Smooth muscle cell (in vitro differentiated cells): ENCODE measurements around the gene NDUFB10. TPM values are rescaled to one million over a fixed set of nuclear protein-coding genes. Genes with fewer than 3 reads are reported as not detected.

Source experiments
- DNase-seq: peaks from one replicate; lab custom pipeline; 2025; ENCODE audit not compliant: unreplicated experiment; lab: John Stamatoyannopoulos, UW
- H2AFZ ChIP-seq: fragments of 200-600 bp; sonication (generic); 2 replicates; pipeline ENCODE4 v1.6.0; 2016; ENCODE audit warnings: antibody characterized with exemption, low read depth, mild to moderate bottlenecking
- H3F3A ChIP-seq: fragments of 200-600 bp; sonication (generic); 2 replicates; pipeline ENCODE4 v1.6.0; 2017; ENCODE audit warnings: antibody characterized with exemption, low read depth
- H3K27ac ChIP-seq: fragments of 200-600 bp; sonication (generic); 2 replicates; pipeline ENCODE4 v1.5.1; 2016; ENCODE audit warnings: low read depth, mild to moderate bottlenecking
- H3K27me3 ChIP-seq: fragments of 200-600 bp; sonication (generic); 2 replicates; pipeline ENCODE4 v1.6.1; 2016; ENCODE audit warnings: low read depth, mild to moderate bottlenecking
- H3K36me3 ChIP-seq: fragments of 200-600 bp; sonication (generic); 2 replicates; pipeline ENCODE4 v1.5.1; 2016; ENCODE audit warnings: low read depth
- H3K4me1 ChIP-seq: fragments of 200-600 bp; sonication (generic); 2 replicates; pipeline ENCODE4 v1.5.1; 2016; ENCODE audit warnings: low read depth
- H3K4me2 ChIP-seq: fragments of 200-600 bp; sonication (generic); 2 replicates; pipeline ENCODE4 v1.6.0; 2016; ENCODE audit warnings: mild to moderate bottlenecking
- H3K4me3 ChIP-seq: fragments of 200-600 bp; sonication (generic); 2 replicates; pipeline ENCODE4 v1.5.1; 2016; ENCODE audit warnings: mild to moderate bottlenecking
- H3K79me2 ChIP-seq: fragments of 200-600 bp; sonication (generic); 2 replicates; pipeline ENCODE4 v1.6.0; 2016; ENCODE audit warnings: low read depth, mild to moderate bottlenecking
- H3K9ac ChIP-seq: fragments of 200-600 bp; sonication (generic); 2 replicates; pipeline ENCODE4 v1.6.0; 2016; ENCODE audit warnings: low read depth
- H3K9me3 ChIP-seq: fragments of 200-600 bp; sonication (generic); replicated peaks from 2 replicates; pipeline ENCODE4 v1.5.1; 2016; ENCODE audit warnings: low read depth
- H4K20me1 ChIP-seq: fragments of 200-600 bp; sonication (generic); 2 replicates; pipeline ENCODE4 v1.6.0; 2016; ENCODE audit warnings: low read depth
- CTCF ChIP-seq: fragments of 200-600 bp; sonication (generic); IDR thresholded peaks from 2 replicates; pipeline ENCODE4 v1.5.1; 2017; ENCODE audit warnings: borderline replicate concordance, mild to moderate bottlenecking, antibody characterized with exemption; ENCODE audit not compliant: insufficient read depth, poor library complexity, severe bottlenecking
- WGBS: methylation state at CpG from one replicate; pipeline ENCODE4 v1.1.7; 2016; ENCODE audit warnings: low lambda C conversion rate; 5-methylcytosine and 5-hydroxymethylcytosine counted together
- polyA plus RNA-seq: library from polyadenylated mRNA; unstranded; fragments of >200 nt; fragmentation: Nextera tagmentation; extraction: Ambion mirVana; gene quantifications from 2 replicates; pipeline ENCODE4 v1.2.1, GENCODE V29; 2016
- total RNA-seq: library from RNA; depleted of rRNA; stranded (reverse); fragments of >200 nt; gene quantifications from 2 replicates; pipeline ENCODE4 v1.2.3, GENCODE V29; 2014

NDUFB10 gene
- total and polyA plus RNA-seq, 2 experiments from 2014 or later: 176 to 295 TPM

GRCh38 chr16:1932050-1933028 lies 27.0 kb upstream of the NDUFB10 start:
- Histone ChIP-seq H3K4me1 (peaks cover 5% of the 10 kb centered on the region), H3K27me3 (no peaks in the 10 kb centered on the region), H3K27ac (no peak overlapping the region), H3F3A (no peaks in the 10 kb centered on the region), H2AFZ (no peak overlapping the region), H3K9ac (no peak overlapping the region), H3K9me3 (no peaks in the 10 kb centered on the region), H3K4me3 (no peak overlapping the region), H3K4me2 (no peak overlapping the region), H4K20me1 (no peaks in the 10 kb centered on the region), H3K79me2 (no peaks in the 10 kb centered on the region), H3K36me3 (no peaks in the 10 kb centered on the region)
- WGBS: 79% methylated on average over 19 of the region's 19 CpGs
- DNase-seq: no peak
- no peak for TF ChIP-seq CTCF

GRCh38 chr16:1933097-1933661 lies 26.2 kb upstream of the NDUFB10 start:
- no peak for DNase-seq
- no peaks in the 10 kb centered on the region for H4K20me1 ChIP-seq
- no peak for TF ChIP-seq CTCF
- no peak overlapping the region for H3K4me3 ChIP-seq
- 83% methylated on average over 23 of the region's 23 CpGs for WGBS
- H2AFZ ChIP-seq: no peak overlapping the region
- H3K9ac ChIP-seq: no peak overlapping the region
- H3F3A ChIP-seq: no peaks in the 10 kb centered on the region
- no peak overlapping the region for H3K4me2 ChIP-seq
- no peaks in the 10 kb centered on the region for H3K79me2 ChIP-seq
- no peaks in the 10 kb centered on the region for H3K9me3 ChIP-seq
- H3K27ac ChIP-seq: no peak overlapping the region
- peaks cover 5% of the 10 kb centered on the region for H3K4me1 ChIP-seq
- no peaks in the 10 kb centered on the region for H3K27me3 ChIP-seq
- H3K36me3 ChIP-seq: no peaks in the 10 kb centered on the region

- Histone ChIP-seq H3K27ac (no peak overlapping the region), H3F3A (no peaks in the 10 kb centered on the region)
These were observed 22.3 kb upstream of the NDUFB10 start for GRCh38 chr16:1936945-1937479.

More at GRCh38 chr16:1936945-1937479, 22.3 kb upstream of the NDUFB10 start:
- H3K9me3 ChIP-seq: no peaks in the 10 kb centered on the region
- no peak for DNase-seq
- H3K4me3 ChIP-seq: no peak overlapping the region
- no peaks in the 10 kb centered on the region for H3K79me2 ChIP-seq
- 98% methylated on average over 11 of the region's 11 CpGs for WGBS
- H2AFZ ChIP-seq: no peak overlapping the region
- no peaks in the 10 kb centered on the region for H3K27me3 ChIP-seq
- peaks cover under 1% of the 10 kb centered on the region for H3K4me1 ChIP-seq
- no peaks in the 10 kb centered on the region for H4K20me1 ChIP-seq
- H3K9ac ChIP-seq: no peak overlapping the region
- TF ChIP-seq CTCF: no peak
- H3K36me3 ChIP-seq: no peaks in the 10 kb centered on the region
- H3K4me2 ChIP-seq: no peak overlapping the region
